Liver (tissue), 9 donors: ENCODE data around the gene GALR2. TPM values are rescaled to one million over a fixed set of nuclear protein-coding genes. Genes with fewer than 3 reads are reported as not detected.

ENCODE experiments used
- DNase-seq: peaks from one replicate; pipeline ENCODE4 v3.0.0-alpha.2; 2017; ENCODE audit warnings: low spot score
- H3K27ac ChIP-seq, 2 donors: one replicate each; pipeline ENCODE4 v1.7.0; 2013; ENCODE audit warnings: inconsistent platforms in 2 of 2, low read length in 2 of 2, control low read depth in 1 of 2, low read depth in 1 of 2, mild to moderate bottlenecking in 1 of 2
- H3K27me3 ChIP-seq, 4 donors: one replicate each; pipeline versions ENCODE4 v1.6.1 to v1.7.0; 2013; ENCODE audit warnings: low read length in 3 of 4, inconsistent platforms in 1 of 4, mild to moderate bottlenecking in 1 of 4, moderate library complexity in 1 of 4; ENCODE audit not compliant: control insufficient read depth in 4 of 4, insufficient read depth in 4 of 4
- H3K36me3 ChIP-seq, 4 donors: one replicate each; pipeline versions ENCODE4 v1.6.1 to v1.7.0; 2013; ENCODE audit warnings: low read length in 3 of 4, mild to moderate bottlenecking in 3 of 4, low read depth in 1 of 4, moderate library complexity in 1 of 4; ENCODE audit not compliant: control insufficient read depth in 4 of 4, insufficient read depth in 3 of 4
- H3K4me1 ChIP-seq, 4 donors: one replicate each; pipeline versions ENCODE4 v1.6.1 to v1.7.0; 2013; ENCODE audit warnings: low read length in 3 of 4, mild to moderate bottlenecking in 3 of 4, moderate library complexity in 1 of 4; ENCODE audit not compliant: control insufficient read depth in 4 of 4, insufficient read depth in 4 of 4
- H3K4me3 ChIP-seq, 3 donors: one replicate each; pipeline versions ENCODE4 v1.6.1 to v1.7.0; 2013; ENCODE audit warnings: low read length in 3 of 3, control low read depth in 1 of 3, low read depth in 1 of 3, mild to moderate bottlenecking in 1 of 3
- H3K9ac ChIP-seq, 2 donors: one replicate each; pipeline ENCODE4 v1.7.0; 2013; ENCODE audit warnings: low read length in 2 of 2, mild to moderate bottlenecking in 2 of 2, moderate library complexity in 2 of 2, control low read depth in 1 of 2, low read depth in 1 of 2
- H3K9me3 ChIP-seq, 4 donors: one replicate each; pipeline versions ENCODE4 v1.6.1 to v1.7.0; 2013; ENCODE audit warnings: low read length in 3 of 4; ENCODE audit not compliant: control insufficient read depth in 4 of 4
- ATF3 ChIP-seq: IDR thresholded peaks from 2 replicates; pipeline ENCODE4 v1.6.1; 2016; ENCODE audit warnings: antibody characterized with exemption
- EGR1 ChIP-seq, 2 donors: IDR thresholded peaks; 2 replicates each; pipeline ENCODE4 v1.6.1; 2016 to 2018; ENCODE audit warnings: antibody characterized with exemption in 2 of 2, low read depth in 2 of 2
- FOXA1 ChIP-seq: IDR thresholded peaks from 2 replicates; pipeline ENCODE4 v1.6.1; 2016; ENCODE audit warnings: antibody characterized with exemption
- FOXA2 ChIP-seq: IDR thresholded peaks from 2 replicates; pipeline ENCODE4 v1.6.1; 2016; ENCODE audit warnings: antibody characterized with exemption
- GABPA ChIP-seq, 2 donors: IDR thresholded peaks in 1 of 2; conservative IDR thresholded peaks in 1 of 2; 2 replicates each; pipeline ENCODE4 v1.6.1; 2016; ENCODE audit warnings: antibody characterized with exemption in 2 of 2, mild to moderate bottlenecking in 1 of 2, moderate library complexity in 1 of 2
- HNF4A ChIP-seq, 2 donors: conservative IDR thresholded peaks; 2 replicates each; pipeline ENCODE4 v1.6.1; 2016; ENCODE audit warnings: antibody characterized with exemption in 2 of 2, mild to moderate bottlenecking in 2 of 2
- HNF4G ChIP-seq: IDR thresholded peaks from 2 replicates; pipeline ENCODE4 v1.6.1; 2016; ENCODE audit warnings: antibody characterized with exemption
- JUND ChIP-seq, 2 donors: IDR thresholded peaks; 2 replicates each; pipeline ENCODE4 v1.6.1; 2016; ENCODE audit warnings: antibody characterized with exemption in 2 of 2
- NR2F2 ChIP-seq: IDR thresholded peaks from 2 replicates; pipeline ENCODE4 v1.6.1; 2016; ENCODE audit warnings: antibody characterized with exemption
- RAD21 ChIP-seq, 2 donors: IDR thresholded peaks; 2 replicates each; pipeline ENCODE4 v1.6.1; 2016; ENCODE audit warnings: antibody characterized with exemption in 2 of 2, mild to moderate bottlenecking in 2 of 2
- REST ChIP-seq: IDR thresholded peaks from 2 replicates; pipeline ENCODE4 v1.6.1; 2016; ENCODE audit warnings: antibody characterized with exemption, mild to moderate bottlenecking
- RXRA ChIP-seq, 2 donors: IDR thresholded peaks; 2 replicates each; pipeline ENCODE4 v1.6.1; 2017 to 2018; ENCODE audit warnings: antibody characterized with exemption in 2 of 2, mild to moderate bottlenecking in 1 of 2
- SP1 ChIP-seq: IDR thresholded peaks from 2 replicates; pipeline ENCODE4 v1.6.1; 2018; ENCODE audit warnings: antibody characterized with exemption, mild to moderate bottlenecking
- TAF1 ChIP-seq: conservative IDR thresholded peaks from 2 replicates; pipeline ENCODE4 v1.6.1; 2016; ENCODE audit warnings: antibody characterized with exemption, mild to moderate bottlenecking
- YY1 ChIP-seq: IDR thresholded peaks from 2 replicates; pipeline ENCODE4 v1.6.1; 2016; ENCODE audit warnings: antibody characterized with exemption, mild to moderate bottlenecking
- ZBTB33 ChIP-seq: IDR thresholded peaks from 2 replicates; pipeline ENCODE4 v1.6.1; 2016; ENCODE audit warnings: antibody characterized with exemption
- WGBS: extraction: QIAGEN DNeasy Blood & Tissue Kit; methylation state at CpG from one replicate; pipeline ENCODE4 v1.1.7; 2013; 5-methylcytosine and 5-hydroxymethylcytosine counted together
- polyA plus RNA-seq, 2 donors: library from polyadenylated mRNA; stranded (reverse) in 1 of 2; unstranded in 1 of 2; fragments of 200-250 nt in 1 of 2; fragments of >200 nt in 1 of 2; fragmentation: Nextera tagmentation in 1 of 2; extraction: Ambion mirVana in 1 of 2; gene quantifications; one replicate each; pipeline versions ENCODE4 v1.2.1 to v1.2.3, GENCODE V29; 2013 to 2015
- total RNA-seq, 2 donors: library from RNA; depleted of rRNA; stranded (reverse); fragments of >200 nt; gene quantifications; one replicate each; pipeline ENCODE4 v1.2.3, GENCODE V29; 2014
- TF ChIP-seq, protein P1 (sequence below): fragments of 150-350 bp; IDR thresholded peaks from 2 replicates; pipeline ENCODE4 v1.5.1; 2017; ENCODE audit warnings: improper control_type of control experiment, low read depth, low read length; ENCODE audit not compliant: missing input control
- TF ChIP-seq, protein P2 (sequence below): IDR thresholded peaks from 2 replicates; pipeline ENCODE4 v1.6.1; 2016; ENCODE audit warnings: antibody characterized with exemption
- donor health status: healthy.
- donor health status: healthy.
- donor health status: healthy.
- donor health status: healthy.
- donor health status: healthy.

Gene GALR2
- total and polyA plus RNA-seq, 4 donors, result 0.08 to 0.22 (median 0.14) TPM; not detected in 1

DNA sequence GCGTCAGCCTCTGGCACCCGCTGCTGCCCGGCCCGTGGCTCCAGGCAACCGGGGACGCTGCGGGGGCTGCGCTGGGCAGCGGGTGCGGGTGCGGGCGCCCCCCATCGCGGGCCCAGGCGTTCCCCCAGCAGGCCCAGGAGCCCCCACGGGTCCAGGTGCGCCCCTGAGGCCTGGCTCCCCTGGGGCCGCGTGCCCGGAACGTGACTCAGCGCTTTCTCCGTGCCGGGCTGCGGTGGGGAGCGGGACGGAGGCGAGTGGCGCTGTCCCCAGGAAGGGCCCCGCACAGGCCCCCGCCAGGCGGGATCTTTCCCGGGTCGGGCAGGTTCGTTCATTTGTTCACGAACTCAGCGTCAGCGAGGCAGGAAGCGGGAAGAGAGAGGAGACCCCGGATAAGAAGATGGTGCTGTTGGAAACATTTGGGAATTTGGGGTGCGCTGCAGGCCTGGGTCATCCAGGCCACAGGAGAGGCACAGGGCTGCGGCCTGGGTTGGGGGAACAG, 47.4 kb downstream of the GALR2 start (continued):
- TF ChIP-seq ZBTB33 (no peak), NR2F2 (no peak), FOXA2 (no peak), RXRA (IDR thresholded peaks at IDR 0.05) (no peak), SP1 (no peak)

DNA sequence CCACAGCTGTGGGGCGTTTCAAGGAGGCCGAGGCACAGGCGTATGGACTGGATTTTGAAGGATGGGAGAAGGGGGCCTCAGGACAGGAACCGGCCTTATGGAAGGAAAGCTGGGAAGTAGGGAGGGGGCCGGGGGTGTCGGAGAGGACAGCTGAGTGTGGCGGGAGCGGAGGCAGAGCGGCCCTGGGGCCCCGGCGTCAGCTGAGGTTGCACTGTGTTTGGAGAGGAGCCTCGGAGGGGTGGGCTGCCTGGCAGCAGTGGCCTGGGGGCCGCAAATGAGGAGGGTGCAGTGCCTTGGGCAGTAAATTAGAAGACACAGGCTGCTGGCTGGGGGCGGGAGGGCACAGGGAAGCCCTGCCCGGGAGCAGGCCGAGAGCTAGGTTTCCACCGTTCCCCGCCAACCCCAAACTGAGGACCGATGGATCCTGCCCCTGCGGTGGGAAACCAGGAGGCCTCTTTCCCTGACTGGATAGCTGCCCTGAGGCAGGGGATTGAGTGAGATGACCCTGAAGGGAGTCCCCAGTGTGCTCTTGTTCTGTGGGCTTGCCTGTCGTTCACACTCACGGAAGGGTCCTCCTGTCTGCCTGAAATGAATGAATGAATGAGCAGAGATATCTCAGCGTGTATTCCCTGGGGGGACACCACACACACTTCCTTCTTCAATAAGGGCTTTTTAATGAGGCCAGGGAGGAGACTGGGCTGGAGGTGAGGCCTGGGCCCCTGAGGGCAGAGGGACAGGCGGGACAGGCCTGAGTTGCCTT, 48.0 kb downstream of the GALR2 start:
- H3K27me3 ChIP-seq, result no peaks in the 10 kb centered on the region
- H3K9ac ChIP-seq, result no peak overlapping the region
- DNase-seq, result no peak
- H3K4me3 ChIP-seq, result no peak overlapping the region
- no peaks in the 10 kb centered on the region for H3K36me3 ChIP-seq
- H3K27ac ChIP-seq, result no peak overlapping the region
- TF ChIP-seq EGR1 (IDR thresholded peaks at IDR 0.05; ENCODE audit: low read depth in 2 of 2) (no peak), HNF4A (conservative IDR thresholded peaks at IDR 0.05) (no peak)
- WGBS, result 94% methylated on average over 24 of the region's 24 CpGs
- peaks cover 0 to 7% (median 5%) of the 10 kb centered on the region in 4 donors for H3K4me1 ChIP-seq
- H3K9me3 ChIP-seq, result no peaks in the 10 kb centered on the region

GRCh38 chr17:76123191-76123499, 48.6 kb downstream of the GALR2 start:
- TF ChIP-seq REST (no peak), FOXA2 (no peak), ATF3 (no peak), HNF4A (conservative IDR thresholded peaks at IDR 0.05) (no peak), JUND (IDR thresholded peaks at IDR 0.05) (no peak), YY1 (no peak), HNF4G (no peak), NR2F2 (no peak), ZBTB33 (no peak), TAF1 (no peak), GABPA (IDR thresholded peaks at IDR 0.05 in 1 of 2, conservative IDR thresholded peaks at IDR 0.05 in 1 of 2) (no peak), RAD21 (IDR thresholded peaks at IDR 0.05) (no peak), RXRA (IDR thresholded peaks at IDR 0.05) (no peak), SP1 (no peak), FOXA1 (no peak)
- TF ChIP-seq, protein P1, sequence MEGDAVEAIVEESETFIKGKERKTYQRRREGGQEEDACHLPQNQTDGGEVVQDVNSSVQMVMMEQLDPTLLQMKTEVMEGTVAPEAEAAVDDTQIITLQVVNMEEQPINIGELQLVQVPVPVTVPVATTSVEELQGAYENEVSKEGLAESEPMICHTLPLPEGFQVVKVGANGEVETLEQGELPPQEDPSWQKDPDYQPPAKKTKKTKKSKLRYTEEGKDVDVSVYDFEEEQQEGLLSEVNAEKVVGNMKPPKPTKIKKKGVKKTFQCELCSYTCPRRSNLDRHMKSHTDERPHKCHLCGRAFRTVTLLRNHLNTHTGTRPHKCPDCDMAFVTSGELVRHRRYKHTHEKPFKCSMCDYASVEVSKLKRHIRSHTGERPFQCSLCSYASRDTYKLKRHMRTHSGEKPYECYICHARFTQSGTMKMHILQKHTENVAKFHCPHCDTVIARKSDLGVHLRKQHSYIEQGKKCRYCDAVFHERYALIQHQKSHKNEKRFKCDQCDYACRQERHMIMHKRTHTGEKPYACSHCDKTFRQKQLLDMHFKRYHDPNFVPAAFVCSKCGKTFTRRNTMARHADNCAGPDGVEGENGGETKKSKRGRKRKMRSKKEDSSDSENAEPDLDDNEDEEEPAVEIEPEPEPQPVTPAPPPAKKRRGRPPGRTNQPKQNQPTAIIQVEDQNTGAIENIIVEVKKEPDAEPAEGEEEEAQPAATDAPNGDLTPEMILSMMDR, result no peak
- TF ChIP-seq, protein P2, sequence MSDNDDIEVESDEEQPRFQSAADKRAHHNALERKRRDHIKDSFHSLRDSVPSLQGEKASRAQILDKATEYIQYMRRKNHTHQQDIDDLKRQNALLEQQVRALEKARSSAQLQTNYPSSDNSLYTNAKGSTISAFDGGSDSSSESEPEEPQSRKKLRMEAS, result no peak
- H3K36me3 ChIP-seq, result no peaks in the 10 kb centered on the region
- no peaks in the 10 kb centered on the region for H3K9me3 ChIP-seq
- H3K4me3 ChIP-seq, result no peak overlapping the region
- peaks cover 0 to 7% (median 5%) of the 10 kb centered on the region in 4 donors for H3K4me1 ChIP-seq
- H3K9ac ChIP-seq, result no peak overlapping the region
- H3K27ac ChIP-seq, result no peak overlapping the region
- 84% methylated on average over 5 of the region's 5 CpGs for WGBS
- H3K27me3 ChIP-seq, result no peaks in the 10 kb centered on the region
- no peak for DNase-seq
